Retinal pigment epithelial cell (primary cell): ENCODE measurements around the gene NECTIN4.

Experiments used
- DNase-seq: peaks from one replicate; pipeline ENCODE4 v3.0.0-alpha.2; 2010; ENCODE audit warnings: low read depth
- H3K4me3 ChIP-seq: 2 replicates; pipeline ENCODE4 v1.5.1; 2011; ENCODE audit warnings: mild to moderate bottlenecking, low read length, control low read depth, moderate library complexity
- CTCF ChIP-seq: conservative IDR thresholded peaks from 2 replicates; pipeline ENCODE4 v1.5.1; 2011; ENCODE audit warnings: low read depth, low read length, control low read depth, inconsistent platforms

NECTIN4 gene

DNA sequence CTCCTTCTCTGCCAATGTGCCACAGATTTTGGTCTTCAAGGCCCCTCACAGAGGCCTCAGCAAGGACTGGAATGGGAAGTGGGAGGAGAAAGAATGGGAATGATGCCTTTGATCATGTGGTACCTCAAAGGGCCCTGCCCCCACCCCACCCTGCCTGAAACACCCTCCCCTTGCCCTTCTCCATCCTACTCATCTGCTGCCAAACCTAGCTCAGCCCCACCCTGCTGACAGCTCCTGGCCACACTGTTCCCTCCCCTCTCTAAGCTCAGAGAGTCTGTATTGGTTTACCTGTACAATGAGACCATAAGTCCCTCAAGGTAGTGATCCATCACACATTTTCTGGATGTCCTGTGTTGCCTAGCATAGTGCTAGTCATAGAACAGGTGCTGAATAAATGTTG, 12.9 kb downstream of the NECTIN4 start:
- no peak for DNase-seq
- TF ChIP-seq CTCF: no peak
- H3K4me3 ChIP-seq: no peak overlapping the region

GRCh38 chr1:161074676-161075368, 14.5 kb downstream of the NECTIN4 start:
- no peak for TF ChIP-seq CTCF
- H3K4me3 ChIP-seq: no peak overlapping the region
- no peak for DNase-seq

DNA sequence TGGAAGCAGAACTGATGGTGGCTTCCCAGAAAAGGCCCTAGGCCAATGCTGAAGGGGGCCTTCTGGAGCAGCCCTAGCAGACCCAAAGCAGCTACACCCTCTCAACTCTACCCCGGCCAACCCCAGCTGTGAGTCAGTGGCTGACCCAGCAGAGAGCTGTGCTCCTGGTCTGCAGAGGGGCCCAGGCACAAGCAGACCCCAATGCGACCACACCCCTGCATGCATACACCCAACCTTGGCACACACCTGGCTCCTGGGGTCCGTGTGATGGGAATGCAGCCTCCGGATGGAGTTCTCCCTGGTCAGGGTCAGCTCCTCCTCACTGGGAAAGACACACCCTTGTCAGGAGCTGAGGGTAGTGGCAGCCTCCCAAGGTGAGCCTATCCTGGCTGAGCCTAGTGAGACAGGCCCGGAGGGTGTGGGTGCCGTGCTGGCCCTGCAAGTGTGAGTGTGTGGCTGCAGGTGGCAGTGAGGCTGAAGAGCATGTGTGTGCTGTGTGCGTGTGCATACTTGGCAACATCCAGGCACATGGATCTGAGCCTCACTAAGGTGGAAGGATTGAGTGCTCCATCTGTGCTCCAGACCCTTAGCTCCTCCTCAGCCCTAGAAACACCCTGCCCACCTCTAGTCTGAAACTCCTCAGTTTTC, 15.8 kb downstream of the NECTIN4 start:
- DNase-seq: no peak

GRCh38 chr1:161072751-161073449, 16.5 kb downstream of the NECTIN4 start:
- no peak overlapping the region for H3K4me3 ChIP-seq
- DNase-seq: no peak
- no peak for TF ChIP-seq CTCF

More for the DNA sequence above, 15.8 kb downstream of the NECTIN4 start:
- H3K4me3 ChIP-seq: no peak overlapping the region
- no peak for TF ChIP-seq CTCF

- peak; percentile 71 for TF ChIP-seq CTCF
- H3K4me3 ChIP-seq: no peak overlapping the region
- DNase-seq: no peak
Observed at GRCh38 chr1:161071886-161072371, 17.4 kb downstream of the NECTIN4 start.

DNA sequence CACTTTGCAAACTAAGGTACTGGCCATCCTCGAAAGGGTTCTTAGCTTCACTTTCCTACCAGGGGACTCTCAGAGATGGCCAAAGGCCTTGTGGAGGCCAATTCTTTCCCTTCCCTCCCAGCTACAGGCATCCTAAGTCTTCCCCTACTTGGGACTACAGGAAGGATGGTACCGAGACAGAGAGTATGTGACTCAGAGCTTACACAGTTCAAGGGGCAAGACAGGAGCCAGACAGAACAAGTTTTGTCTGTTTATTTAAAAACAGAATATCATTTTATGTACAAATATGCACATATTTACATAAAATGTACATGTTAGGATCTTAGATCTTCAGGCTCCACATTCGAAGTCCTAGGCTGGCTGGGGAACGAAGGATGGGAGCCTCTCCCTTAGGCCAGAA, 18.6 kb downstream of the NECTIN4 start:
- TF ChIP-seq CTCF: no peak
- no peak for DNase-seq
- no peak overlapping the region for H3K4me3 ChIP-seq
